Activated CD8-positive, alpha-beta memory T cell treated with anti-CD3 and anti-CD28 coated beads for 1 hour (primary cell): Measurements from ENCODE around the gene STARD13.

Source experiments
- DNase-seq, 2 donors: peaks; one replicate each; pipeline ENCODE4 v3.0.0-alpha.2; 2020; ENCODE audit warnings: low read depth in 1 of 2; ENCODE audit errors: extremely low read depth in 1 of 2

The STARD13 gene

GRCh38 chr13:33310245-33311038 is 24.9 kb upstream of the STARD13 start:
- no peak for DNase-seq

GRCh38 chr13:33308863-33309262 is 23.3 kb upstream of the STARD13 start:
- no peak for DNase-seq

GRCh38 chr13:33307843-33308242 is 22.3 kb upstream of the STARD13 start:
- no peak for DNase-seq

GRCh38 chr13:33303855-33304597 is 18.5 kb upstream of the STARD13 start:
- no peak for DNase-seq

GRCh38 chr13:33299626-33300025 is 14.1 kb upstream of the STARD13 start:
- DNase-seq, result no peak

- DNase-seq, result no peak
These were observed 11.4 kb upstream of the STARD13 start for GRCh38 chr13:33296793-33297425.

GRCh38 chr13:33292712-33293111 is 7.2 kb upstream of the STARD13 start:
- DNase-seq, result no peak

- no peak for DNase-seq
These were observed 4.9 kb upstream of the STARD13 start for GRCh38 chr13:33290421-33290965.

- no peak for DNase-seq
These were observed 4.4 kb upstream of the STARD13 start for GRCh38 chr13:33289966-33290365.

- no peak for DNase-seq
These were observed 1.8 kb upstream of the STARD13 start for GRCh38 chr13:33287142-33287882.

GRCh38 chr13:33286128-33286527 is 573 bp upstream of the STARD13 start:
- DNase-seq, result no peak

- no peak for DNase-seq
These were observed 639 bp downstream of the STARD13 start for GRCh38 chr13:33284916-33285315.

- DNase-seq, result no peak
These were observed 1.5 kb downstream of the STARD13 start for GRCh38 chr13:33284031-33284430.

- no peak for DNase-seq
These were observed 2.2 kb downstream of the STARD13 start for GRCh38 chr13:33283195-33283911.

- DNase-seq, result no peak
These were observed 3.5 kb downstream of the STARD13 start for GRCh38 chr13:33281951-33282595.

GRCh38 chr13:33280923-33281322 is 4.6 kb downstream of the STARD13 start:
- no peak for DNase-seq

- DNase-seq, result no peak
These were observed 5.2 kb downstream of the STARD13 start for GRCh38 chr13:33280279-33280905.

- no peak for DNase-seq
These were observed 5.9 kb downstream of the STARD13 start for GRCh38 chr13:33279414-33280278.
